K562 treated with DMSO at 1 percent for 12 hours (cell line): ENCODE results near the gene RAB18. TPM values are rescaled to one million over a fixed set of nuclear protein-coding genes. Genes with fewer than 3 reads are reported as not detected.

Experiments used
- total RNA-seq: library from RNA; unstranded; fragments of 300-600 nt; gene quantifications from 2 replicates; pipeline ENCODE4 v1.2.3, GENCODE V29; 2022; ENCODE audit not compliant: insufficient read depth

The RAB18 gene
- total RNA-seq: 5.4 and 14.6 TPM in 2 replicates

GRCh38 chr10:27504007-27504807 lies at the start of gene RAB18:
TSS of gene RAB18 (plus strand) at chr10:27504304. CDS start at chr10:27504370, 66 bp downstream.

Other genes with a start within 250 kb of the RAB18 start
- not detected in 2 replicates for gene MKX, start 241.5 kb downstream of the RAB18 start, total RNA-seq